Measurements from ENCODE around the gene NCAN. TPM values are rescaled to one million over a fixed set of nuclear protein-coding genes. Genes with fewer than 3 reads are reported as not detected.
A peak's percentile ranks its signal among the peaks of the same experiment; 100 is the strongest.

Gene NCAN
- total and polyA plus RNA-seq, 2 of the 13 experiments (the other 11 are each of a cell fraction or from before 2014, with no cell fraction given): not detected

- TF ChIP-seq MAX (IDR thresholded peaks at IDR 0.05) (peak; percentile 57; the same call in 1 of the 2 replicates), PHB2 (IDR thresholded peaks at IDR 0.05; ENCODE audit: partially characterized antibody) (no peak), ZNF878 (CRISPR knock-in tag; IDR thresholded peaks at IDR 0.05) (no peak), ATF7 (IDR thresholded peaks at IDR 0.05) (no peak), ATF7 (CRISPR knock-in tag; IDR thresholded peaks at IDR 0.05) (no peak), ZNF33B (CRISPR knock-in tag; IDR thresholded peaks at IDR 0.05) (0 out of 2 replicates have a peak, but pooled peaks have one; percentile 57), HMG20B (CRISPR knock-in tag; conservative IDR thresholded peaks at IDR 0.05) (no peak), AKAP8 (CRISPR knock-in tag; IDR thresholded peaks at IDR 0.05) (no peak), SOX6 (IDR thresholded peaks at IDR 0.05) (no peak), SOX6 (CRISPR knock-in tag; IDR thresholded peaks at IDR 0.05) (no peak; the same call in 1 of the 2 replicates), ZNF749 (CRISPR knock-in tag; IDR thresholded peaks at IDR 0.05; ENCODE audit: borderline replicate concordance) (no peak), HNF4G (IDR thresholded peaks at IDR 0.05; ENCODE audit: borderline replicate concordance, low read depth, low read length) (no peak), HNF4G (CRISPR knock-in tag; IDR thresholded peaks at IDR 0.05; ENCODE audit: borderline replicate concordance, low read depth) (no peak), HNF4A (CRISPR knock-in tag; IDR thresholded peaks at IDR 0.05) (no peak), ZEB1 (IDR thresholded peaks at IDR 0.05; ENCODE audit: insufficient replicate concordance, low read depth) (no peak), SP4 (CRISPR knock-in tag; IDR thresholded peaks at IDR 0.05) (peak; percentile 77), CAMTA2 (CRISPR knock-in tag; IDR thresholded peaks at IDR 0.05; ENCODE audit: borderline replicate concordance) (0 out of 2 replicates have a peak, but pooled peaks have one; percentile 37), ZNF446 (CRISPR knock-in tag; IDR thresholded peaks at IDR 0.05) (no peak), ZFP90 (CRISPR knock-in tag; IDR thresholded peaks at IDR 0.05; ENCODE audit: borderline replicate concordance) (no peak), ZNF570 (CRISPR knock-in tag; IDR thresholded peaks at IDR 0.05; ENCODE audit: borderline replicate concordance) (no peak), HES4 (CRISPR knock-in tag; IDR thresholded peaks at IDR 0.05; ENCODE audit: borderline replicate concordance) (no peak), NAIF1 (CRISPR knock-in tag; IDR thresholded peaks at IDR 0.05; ENCODE audit: borderline replicate concordance) (no peak), ZFP82 (CRISPR knock-in tag; IDR thresholded peaks at IDR 0.05; ENCODE audit: borderline replicate concordance) (no peak), ZNF777 (CRISPR knock-in tag; IDR thresholded peaks at IDR 0.05) (no peak), ZNF768 (CRISPR knock-in tag; IDR thresholded peaks at IDR 0.05) (no peak)
- TF ChIP-seq, protein P1, sequence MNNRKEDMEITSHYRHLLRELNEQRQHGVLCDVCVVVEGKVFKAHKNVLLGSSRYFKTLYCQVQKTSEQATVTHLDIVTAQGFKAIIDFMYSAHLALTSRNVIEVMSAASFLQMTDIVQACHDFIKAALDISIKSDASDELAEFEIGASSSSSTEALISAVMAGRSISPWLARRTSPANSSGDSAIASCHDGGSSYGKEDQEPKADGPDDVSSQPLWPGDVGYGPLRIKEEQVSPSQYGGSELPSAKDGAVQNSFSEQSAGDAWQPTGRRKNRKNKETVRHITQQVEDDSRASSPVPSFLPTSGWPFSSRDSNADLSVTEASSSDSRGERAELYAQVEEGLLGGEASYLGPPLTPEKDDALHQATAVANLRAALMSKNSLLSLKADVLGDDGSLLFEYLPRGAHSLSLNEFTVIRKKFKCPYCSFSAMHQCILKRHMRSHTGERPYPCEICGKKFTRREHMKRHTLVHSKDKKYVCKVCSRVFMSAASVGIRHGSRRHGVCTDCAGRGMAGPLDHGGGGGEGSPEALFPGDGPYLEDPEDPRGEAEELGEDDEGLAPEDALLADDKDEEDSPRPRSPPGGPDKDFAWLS (CRISPR knock-in tag; IDR thresholded peaks at IDR 0.05; ENCODE audit: borderline replicate concordance): no peak
- TF ChIP-seq, protein P2, sequence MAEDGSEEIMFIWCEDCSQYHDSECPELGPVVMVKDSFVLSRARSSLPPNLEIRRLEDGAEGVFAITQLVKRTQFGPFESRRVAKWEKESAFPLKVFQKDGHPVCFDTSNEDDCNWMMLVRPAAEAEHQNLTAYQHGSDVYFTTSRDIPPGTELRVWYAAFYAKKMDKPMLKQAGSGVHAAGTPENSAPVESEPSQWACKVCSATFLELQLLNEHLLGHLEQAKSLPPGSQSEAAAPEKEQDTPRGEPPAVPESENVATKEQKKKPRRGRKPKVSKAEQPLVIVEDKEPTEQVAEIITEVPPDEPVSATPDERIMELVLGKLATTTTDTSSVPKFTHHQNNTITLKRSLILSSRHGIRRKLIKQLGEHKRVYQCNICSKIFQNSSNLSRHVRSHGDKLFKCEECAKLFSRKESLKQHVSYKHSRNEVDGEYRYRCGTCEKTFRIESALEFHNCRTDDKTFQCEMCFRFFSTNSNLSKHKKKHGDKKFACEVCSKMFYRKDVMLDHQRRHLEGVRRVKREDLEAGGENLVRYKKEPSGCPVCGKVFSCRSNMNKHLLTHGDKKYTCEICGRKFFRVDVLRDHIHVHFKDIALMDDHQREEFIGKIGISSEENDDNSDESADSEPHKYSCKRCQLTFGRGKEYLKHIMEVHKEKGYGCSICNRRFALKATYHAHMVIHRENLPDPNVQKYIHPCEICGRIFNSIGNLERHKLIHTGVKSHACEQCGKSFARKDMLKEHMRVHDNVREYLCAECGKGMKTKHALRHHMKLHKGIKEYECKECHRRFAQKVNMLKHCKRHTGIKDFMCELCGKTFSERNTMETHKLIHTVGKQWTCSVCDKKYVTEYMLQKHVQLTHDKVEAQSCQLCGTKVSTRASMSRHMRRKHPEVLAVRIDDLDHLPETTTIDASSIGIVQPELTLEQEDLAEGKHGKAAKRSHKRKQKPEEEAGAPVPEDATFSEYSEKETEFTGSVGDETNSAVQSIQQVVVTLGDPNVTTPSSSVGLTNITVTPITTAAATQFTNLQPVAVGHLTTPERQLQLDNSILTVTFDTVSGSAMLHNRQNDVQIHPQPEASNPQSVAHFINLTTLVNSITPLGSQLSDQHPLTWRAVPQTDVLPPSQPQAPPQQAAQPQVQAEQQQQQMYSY (CRISPR knock-in tag; IDR thresholded peaks at IDR 0.05): no peak
Measured at GRCh38 chr19:19170053-19170872, 41.5 kb upstream of the NCAN start, which contains the start of gene MEF2B (continued).

Measured in HepG2 (cell line).